Activated CD4-positive, alpha-beta T cell treated with anti-CD3 and anti-CD28 coated beads for 24 hours (primary cell): ENCODE measurements around the gene GPR17.
A peak's percentile ranks its signal among the peaks of the same experiment; 100 is the strongest.

ENCODE experiments used
- DNase-seq, 2 donors: peaks; one replicate each; pipeline ENCODE4 v3.0.0-alpha.2; 2020; ENCODE audit warnings: low read depth in 2 of 2

Gene GPR17

GRCh38 chr2:127641133-127641532 lies 4.8 kb upstream of the GPR17 start:
- no peak for DNase-seq

DNA sequence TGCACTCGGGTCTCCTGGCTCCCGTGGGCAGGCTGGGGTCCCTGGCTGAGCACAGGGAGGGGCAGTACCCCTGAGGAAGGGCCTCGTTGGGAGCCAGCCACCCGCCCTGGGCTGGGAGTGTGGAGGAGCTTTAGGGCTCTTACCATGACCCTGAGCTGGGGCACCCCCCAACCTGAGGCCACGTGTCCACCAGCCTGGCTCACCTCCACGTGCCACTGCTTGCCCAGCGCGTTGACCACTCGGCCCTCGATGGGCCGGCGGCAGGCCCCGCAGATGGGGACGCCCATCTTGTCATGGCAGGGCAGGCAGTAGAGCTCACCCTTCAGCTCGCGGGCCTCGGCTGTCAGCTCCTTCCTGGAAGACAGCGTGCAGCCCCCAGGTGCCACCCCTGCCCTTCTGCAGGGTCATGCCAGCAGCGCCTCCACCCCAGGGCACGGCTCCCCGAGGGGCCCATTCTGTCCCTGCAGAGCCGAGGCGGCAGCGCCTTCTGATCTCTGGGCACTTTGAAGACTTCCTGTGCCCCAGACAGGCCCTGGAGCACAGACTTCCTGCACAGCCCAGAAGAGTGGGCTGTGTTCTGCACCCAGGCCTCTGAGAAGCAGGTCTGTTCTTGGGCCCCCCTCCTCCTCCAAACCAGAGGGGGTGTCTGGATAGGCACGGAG lies 4.0 kb upstream of the GPR17 start:
- no peak for DNase-seq

DNA sequence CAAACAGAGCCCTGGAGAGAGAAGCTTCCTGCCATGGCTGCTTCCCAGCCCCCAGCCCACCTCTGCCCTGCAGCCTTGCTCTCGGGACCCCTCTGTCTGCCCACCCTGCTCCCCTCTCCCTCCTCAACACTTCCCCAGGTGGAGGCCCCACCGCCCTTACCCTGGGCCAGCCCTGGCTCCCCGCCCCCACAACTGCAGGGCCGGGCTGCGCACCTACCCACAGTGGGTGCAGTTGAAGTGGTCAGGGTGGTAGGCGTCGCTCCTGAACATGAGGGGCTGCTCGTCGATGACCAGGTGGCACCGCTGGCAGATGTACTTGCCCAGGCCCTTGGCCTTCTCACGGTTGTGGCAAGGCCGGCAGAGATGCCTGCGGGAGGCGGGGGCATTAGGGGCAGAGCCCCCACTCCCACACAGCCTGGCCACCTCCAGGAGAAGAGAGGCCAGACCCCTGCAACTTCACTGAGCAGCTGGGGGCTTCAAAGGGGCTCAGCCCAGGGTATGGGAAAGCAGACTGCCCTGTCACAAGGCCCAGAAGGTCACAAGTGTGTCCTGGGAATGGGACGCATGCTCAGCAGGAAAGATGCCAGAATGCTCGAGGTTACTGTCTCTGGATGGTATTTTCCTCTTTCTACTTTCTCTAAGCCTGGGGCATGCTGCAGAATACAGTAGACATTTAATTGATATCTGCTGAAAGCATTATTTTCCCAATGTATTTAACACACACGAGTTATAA lies 3.1 kb upstream of the GPR17 start:
- DNase-seq: no peak

- no peak for DNase-seq
These were observed 2.4 kb upstream of the GPR17 start for GRCh38 chr2:127643439-127644065.

- no peak for DNase-seq
These were observed 1.6 kb upstream of the GPR17 start for GRCh38 chr2:127644066-127645025.

GRCh38 chr2:127645026-127645394 lies 943 bp upstream of the GPR17 start:
- no peak for DNase-seq

DNA sequence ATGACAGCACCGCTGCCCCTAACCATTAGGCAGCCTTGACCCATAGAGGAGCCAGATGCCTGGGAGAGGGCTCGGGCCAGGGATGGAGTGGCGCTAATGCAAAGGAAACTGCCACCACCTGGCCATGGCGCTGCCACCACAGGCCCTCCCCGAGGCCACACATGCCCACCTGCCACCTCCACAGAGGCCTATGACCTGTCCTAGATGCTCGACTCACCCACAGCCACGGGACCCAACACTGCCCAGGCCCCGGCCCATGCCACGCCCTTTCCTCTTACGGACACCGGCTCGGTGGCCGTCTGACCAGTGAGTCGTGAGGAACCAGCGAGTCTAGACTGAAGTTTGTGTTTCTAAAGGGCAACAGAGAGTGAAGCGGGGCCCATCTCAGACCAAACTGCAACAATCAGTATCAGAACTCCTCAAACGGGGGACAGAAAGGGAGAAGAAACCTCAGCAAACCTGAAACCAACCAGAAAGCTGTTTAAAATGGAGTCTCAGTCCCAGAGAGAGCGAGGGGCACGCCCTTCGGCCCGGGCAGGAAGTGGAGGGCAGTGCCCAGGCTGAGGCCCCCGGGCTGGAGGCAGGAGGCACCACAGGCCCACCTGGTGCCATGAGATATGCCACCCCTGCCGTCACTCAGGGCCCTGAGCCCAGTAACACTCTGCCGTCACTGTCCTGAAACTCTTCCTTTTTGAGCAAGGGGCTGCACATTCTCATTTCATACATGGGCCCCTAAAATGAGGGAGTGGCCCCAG lies 711 bp downstream of the GPR17 start:
- no peak for DNase-seq

DNA sequence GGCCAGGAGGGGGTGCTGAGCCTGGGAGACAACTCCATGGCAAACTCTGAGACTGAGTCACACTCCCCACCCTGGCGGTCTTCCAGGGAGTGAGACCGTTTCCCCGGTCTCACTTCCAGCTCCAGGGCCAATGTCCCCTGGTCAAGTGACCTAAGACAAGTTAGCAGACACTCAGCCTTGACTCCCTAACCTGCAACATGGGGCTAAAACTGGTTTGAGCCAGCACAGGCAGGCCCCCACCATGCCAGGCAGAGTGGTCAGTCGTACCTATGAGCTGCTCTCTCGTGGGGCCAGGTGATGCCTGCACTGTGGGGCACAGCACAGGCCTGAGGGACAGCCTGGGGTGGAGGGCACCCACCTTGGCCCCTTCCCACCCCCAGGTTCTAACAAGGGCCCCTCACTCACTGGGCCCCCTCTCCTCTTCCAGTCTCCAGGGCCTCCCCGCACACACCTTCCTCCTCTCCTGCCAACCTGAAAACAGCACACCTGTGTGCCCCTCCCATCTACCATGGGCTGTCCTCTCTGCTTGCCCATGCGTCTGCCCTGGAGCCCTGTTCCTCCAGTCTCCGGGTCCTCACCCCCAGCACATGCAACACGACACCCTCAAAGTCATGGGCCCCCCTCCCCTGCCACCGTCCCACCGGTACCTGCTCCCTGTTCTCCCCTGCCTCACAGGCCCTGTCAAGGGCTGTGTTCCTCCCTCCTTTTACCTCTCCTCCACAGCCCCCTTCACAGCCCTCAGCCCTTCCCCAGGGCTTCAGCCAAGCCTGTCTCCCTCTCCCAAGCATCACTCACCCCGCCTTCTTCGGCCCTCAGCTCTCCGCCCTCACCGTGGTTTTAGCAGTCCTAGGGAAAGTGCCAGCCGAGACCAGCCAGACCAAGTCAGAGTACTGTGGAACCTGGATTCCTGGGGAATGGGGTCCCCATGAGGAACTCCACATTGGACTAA lies 1.6 kb downstream of the GPR17 start:
- no peak for DNase-seq

DNA sequence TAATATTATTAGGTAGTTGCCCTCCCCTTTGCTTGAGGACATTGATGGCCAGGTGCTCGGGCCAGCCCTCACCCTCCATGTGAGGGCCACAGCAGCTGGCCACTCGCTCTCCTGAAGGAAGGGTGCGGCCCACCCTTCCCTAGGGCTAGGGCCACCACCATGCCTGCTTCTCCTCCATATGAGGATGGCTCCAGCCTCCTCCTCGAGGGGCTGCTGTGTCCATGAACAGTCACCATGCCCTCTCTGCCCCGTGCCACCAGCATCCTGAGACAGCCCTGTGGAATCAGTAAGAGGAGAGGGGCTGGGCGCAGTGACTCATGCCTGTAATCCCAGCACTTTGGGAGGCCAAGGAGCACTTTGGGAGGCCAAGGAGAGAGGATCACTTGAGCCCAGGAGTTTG lies 2.4 kb downstream of the GPR17 start:
- no peak for DNase-seq

DNA sequence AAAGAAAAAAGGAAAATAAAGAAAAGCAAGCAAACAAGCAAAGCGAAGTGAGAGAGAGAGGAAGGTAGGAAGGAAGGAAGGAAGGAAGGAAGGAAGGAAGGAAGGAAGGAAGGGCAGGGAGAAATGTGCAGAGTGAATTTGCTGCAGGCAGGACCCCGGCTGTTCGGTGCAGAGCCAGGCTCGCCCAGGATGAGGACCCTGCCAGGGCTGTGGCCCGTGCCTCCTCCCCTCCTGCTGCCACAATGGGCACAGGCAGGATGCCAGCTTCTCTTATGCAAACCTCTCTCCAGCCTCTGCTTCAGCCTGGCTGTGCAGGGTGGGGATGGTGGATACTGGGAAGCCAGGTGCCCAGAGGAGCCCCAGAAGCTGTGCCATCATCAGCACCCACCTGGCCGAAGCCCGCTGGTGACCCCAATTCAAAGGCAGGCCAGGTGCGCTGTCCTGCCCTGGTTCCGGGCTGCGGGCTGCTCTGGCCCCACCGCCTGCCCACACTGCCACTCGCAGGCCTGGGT lies 3.2 kb downstream of the GPR17 start:
- no peak for DNase-seq

DNA sequence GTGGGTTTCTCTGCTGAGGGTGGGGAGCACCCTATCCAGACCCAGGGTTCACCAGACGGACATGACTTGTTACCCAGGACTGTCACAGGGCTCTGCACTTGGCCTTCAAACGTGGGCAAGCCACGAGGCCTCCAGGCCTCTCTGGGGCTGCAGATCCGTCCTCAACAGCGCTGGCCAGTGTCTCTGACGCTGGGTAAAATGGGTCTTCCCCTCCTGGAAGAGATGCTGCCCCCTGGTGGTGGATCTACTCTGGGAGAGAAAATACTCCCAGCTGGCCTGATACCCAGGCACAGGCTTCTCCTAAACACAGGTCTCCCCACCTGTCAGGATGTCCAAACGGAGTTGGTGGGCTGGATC lies 3.7 kb downstream of the GPR17 start:
- DNase-seq: peak; percentile 77 to 90

- no peak for DNase-seq
These were observed 4.3 kb downstream of the GPR17 start for GRCh38 chr2:127650041-127650784.

DNA sequence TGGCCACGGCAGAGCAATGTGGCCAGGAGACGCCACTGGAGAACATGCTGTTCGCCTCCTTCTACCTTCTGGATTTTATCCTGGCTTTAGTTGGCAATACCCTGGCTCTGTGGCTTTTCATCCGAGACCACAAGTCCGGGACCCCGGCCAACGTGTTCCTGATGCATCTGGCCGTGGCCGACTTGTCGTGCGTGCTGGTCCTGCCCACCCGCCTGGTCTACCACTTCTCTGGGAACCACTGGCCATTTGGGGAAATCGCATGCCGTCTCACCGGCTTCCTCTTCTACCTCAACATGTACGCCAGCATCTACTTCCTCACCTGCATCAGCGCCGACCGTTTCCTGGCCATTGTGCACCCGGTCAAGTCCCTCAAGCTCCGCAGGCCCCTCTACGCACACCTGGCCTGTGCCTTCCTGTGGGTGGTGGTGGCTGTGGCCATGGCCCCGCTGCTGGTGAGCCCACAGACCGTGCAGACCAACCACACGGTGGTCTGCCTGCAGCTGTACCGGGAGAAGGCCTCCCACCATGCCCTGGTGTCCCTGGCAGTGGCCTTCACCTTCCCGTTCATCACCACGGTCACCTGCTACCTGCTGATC lies 4.9 kb downstream of the GPR17 start:
- DNase-seq: no peak

GRCh38 chr2:127651381-127651809 lies 5.4 kb downstream of the GPR17 start:
- DNase-seq: no peak

- no peak for DNase-seq
These were observed 6.1 kb downstream of the GPR17 start for GRCh38 chr2:127651971-127652550.

- no peak for DNase-seq
These were observed 6.9 kb downstream of the GPR17 start for GRCh38 chr2:127652786-127653357.

DNA sequence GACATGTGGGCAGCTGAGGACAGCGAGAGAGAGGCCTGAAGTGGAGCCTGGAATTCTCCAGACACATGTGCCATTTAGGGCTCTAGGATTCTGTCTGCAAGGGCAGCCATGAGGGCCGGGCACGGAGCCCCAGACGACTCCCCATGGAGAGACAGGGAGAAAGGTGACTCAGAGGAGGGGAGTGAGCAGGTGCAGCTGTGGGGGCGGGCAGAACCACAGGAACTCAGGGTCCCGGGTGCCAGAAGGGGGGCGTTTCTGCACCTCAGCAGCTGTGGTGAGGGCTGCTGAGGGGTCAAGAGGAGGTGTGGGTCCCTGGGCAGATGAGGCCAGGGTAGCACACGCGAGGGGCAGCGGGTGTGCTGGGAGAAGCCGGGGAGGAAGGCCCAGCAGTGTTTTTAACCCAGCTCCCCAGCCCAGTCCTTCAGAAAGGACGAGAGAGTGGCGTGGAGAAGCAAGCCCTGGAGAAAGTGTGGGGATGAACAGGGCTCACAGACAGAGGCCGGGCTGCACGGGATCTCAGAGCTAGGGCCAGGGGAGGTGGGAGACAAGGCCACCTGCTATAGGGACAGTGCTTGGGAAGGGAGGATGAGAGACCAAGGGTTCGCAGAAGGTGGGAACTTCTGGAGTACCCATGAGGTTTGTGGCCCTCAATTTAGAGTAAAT lies 7.6 kb downstream of the GPR17 start:
- DNase-seq: no peak
